Naive thymus-derived CD4-positive, alpha-beta T cell (primary cell): ENCODE measurements around the gene KRT81. TPM values are rescaled to one million over a fixed set of nuclear protein-coding genes. Genes with fewer than 3 reads are reported as not detected.

ENCODE experiments used
- ATAC-seq: fragments of 150-1000 bp; cut with Tn5 transposase; 2 replicates; pipeline ENCODE4 v1.10.0; 2021; ENCODE audit warnings: mild to moderate bottlenecking, moderate library complexity
- CTCF ChIA-PET: fragments of 350-600 bp; sonication (Branson Sonifier 250); formaldehyde crosslinking; loops from one replicate; lab custom pipeline; 2021; ENCODE audit warnings: antibody characterized with exemption; lab: Charles Lee
- POLR2A ChIA-PET: fragments of 350-600 bp; sonication (Branson Sonifier 250); formaldehyde crosslinking; loops from one replicate; lab custom pipeline; 2021; ENCODE audit warnings: antibody characterized with exemption, inconsistent platforms; lab: Charles Lee
- DNase-seq, 9 donors: peaks; one replicate each; pipeline versions ENCODE4 v3.0.0 to v3.0.0-alpha.2; 2020 to 2022; ENCODE audit warnings: mixed read lengths in 1 of 9
- H3K27ac ChIP-seq: one replicate; pipeline ENCODE4 v1.7.0; 2013; ENCODE audit warnings: mild to moderate bottlenecking, low read depth, low read length, moderate library complexity
- H3K27me3 ChIP-seq, 2 donors: one replicate each; pipeline ENCODE4 v1.7.0; 2013; ENCODE audit warnings: low read length in 2 of 2, mild to moderate bottlenecking in 2 of 2, moderate library complexity in 2 of 2; ENCODE audit not compliant: control insufficient read depth in 2 of 2, insufficient read depth in 2 of 2
- H3K36me3 ChIP-seq, 3 experiments: 1 replicate in 2 of 3; 2 replicates in 1 of 3; pipeline ENCODE4 v1.7.0; 2013; ENCODE audit warnings: low read length in 3 of 3, mild to moderate bottlenecking in 3 of 3, moderate library complexity in 1 of 3; ENCODE audit not compliant: insufficient read depth in 3 of 3, control insufficient read depth in 2 of 3
- H3K4me1 ChIP-seq, 2 donors: one replicate each; pipeline ENCODE4 v1.7.0; 2013; ENCODE audit warnings: low read length in 2 of 2, mild to moderate bottlenecking in 2 of 2, moderate library complexity in 1 of 2; ENCODE audit not compliant: control insufficient read depth in 2 of 2, insufficient read depth in 2 of 2
- H3K4me3 ChIP-seq: 2 replicates; pipeline ENCODE4 v1.7.0; 2013; ENCODE audit warnings: mild to moderate bottlenecking, low read length
- H3K9me3 ChIP-seq, 3 experiments: 1 replicate in 2 of 3; 2 replicates in 1 of 3; pipeline ENCODE4 v1.7.0; 2013; ENCODE audit warnings: low read length in 3 of 3; ENCODE audit not compliant: control insufficient read depth in 2 of 3
- H3K27ac Mint-ChIP-seq, 9 donors: one replicate each; pipeline ENCODE4 v1.8.0; 2020 to 2022; ENCODE audit warnings: mixed read lengths in 9 of 9, mild to moderate bottlenecking in 8 of 9, moderate library complexity in 5 of 9, inconsistent platforms in 2 of 9
- H3K27me3 Mint-ChIP-seq, 5 donors: one replicate each; pipeline ENCODE4 v1.8.0; 2021 to 2022; ENCODE audit warnings: mixed read lengths in 5 of 5, mild to moderate bottlenecking in 1 of 5
- H3K36me3 Mint-ChIP-seq, 5 donors: one replicate each; pipeline ENCODE4 v1.8.0; 2020 to 2022; ENCODE audit warnings: mixed read lengths in 5 of 5, mild to moderate bottlenecking in 3 of 5, inconsistent platforms in 1 of 5
- H3K4me1 Mint-ChIP-seq, 7 donors: one replicate each; pipeline ENCODE4 v1.8.0; 2020 to 2022; ENCODE audit warnings: mixed read lengths in 7 of 7, mild to moderate bottlenecking in 3 of 7, inconsistent platforms in 1 of 7
- H3K4me3 Mint-ChIP-seq, 10 donors: one replicate each; pipeline ENCODE4 v1.8.0; 2020 to 2022; ENCODE audit warnings: mild to moderate bottlenecking in 10 of 10, mixed read lengths in 10 of 10, moderate library complexity in 6 of 10, inconsistent platforms in 2 of 10
- H3K9me3 Mint-ChIP-seq, 11 donors: one replicate each; pipeline ENCODE4 v1.8.0; 2020 to 2022; ENCODE audit warnings: mixed read lengths in 11 of 11, mild to moderate bottlenecking in 4 of 11, inconsistent platforms in 1 of 11, moderate library complexity in 1 of 11
- intact Hi-C, 2 donors: fragments of 100-400 bp; cut with micrococcal nuclease; formaldehyde crosslinking; loops; one replicate each; pipeline ENCODE4 v1.15.1; 2023
- polyA plus RNA-seq, 2 donors: library from polyadenylated mRNA; unstranded; fragments of 300-500 nt; fragmentation: Illumina TruSeq; gene quantifications; one replicate each; pipeline ENCODE4 v1.2.3, GENCODE V29; 2021
- total RNA-seq, 6 experiments: library from RNA in 5 of 6; stranded (reverse) in 5 of 6; gene quantifications; 1 replicate in 5 of 6; 2 replicates in 1 of 6; pipeline ENCODE4 v1.2.3 and lab custom pipeline; 2021 to 2026

The KRT81 gene
- total and polyA plus RNA-seq, 7 experiments from 2014 or later = 0.15 to 0.21 TPM; not detected in 5

- intact Hi-C loops = loop anchor here in 1 of 2 donors (10.0 kb wide), 1 partner anchor 215 kb away; no protein-coding TSS in a partner anchor
- H3K27ac Mint-ChIP-seq = no peak overlapping the region
- ATAC-seq = no peak
- H3K4me3 Mint-ChIP-seq = no peak overlapping the region
- peaks cover 7 to 18% (median 8%) of the 10 kb centered on the region in 5 donors for H3K27me3 Mint-ChIP-seq
- DNase-seq = no peak
- ChIA-PET POLR2A (no interaction called here), CTCF (no interaction called here)
- peaks cover 10 to 31% (median 12%) of the 10 kb centered on the region in 7 donors for H3K4me1 Mint-ChIP-seq
- H3K9me3 ChIP-seq = no peaks in the 10 kb centered on the region
- H3K27ac ChIP-seq = no peak overlapping the region
- no peaks in the 10 kb centered on the region for H3K36me3 ChIP-seq
- H3K36me3 Mint-ChIP-seq = peaks cover 0 to 5% (median 0%) of the 10 kb centered on the region in 5 donors
- H3K4me3 ChIP-seq = no peak overlapping the region
- H3K4me1 ChIP-seq = peaks cover 5 to 9% of the 10 kb centered on the region in 2 donors
- no peaks in the 10 kb centered on the region for H3K27me3 ChIP-seq
- H3K9me3 Mint-ChIP-seq = no peaks in the 10 kb centered on the region
Observed at GRCh38 chr12:52239767-52240166, 51.6 kb downstream of the KRT81 start.

GRCh38 chr12:52238916-52239646, 52.3 kb downstream of the KRT81 start:
- ChIA-PET CTCF (no interaction called here), POLR2A (no interaction called here)
- intact Hi-C loops = no loop called here
- DNase-seq (no peak), ATAC-seq (no peak)
- H3K9me3 ChIP-seq = no peaks in the 10 kb centered on the region
- H3K27ac ChIP-seq = no peak overlapping the region
- peaks cover 0 to 5% (median 0%) of the 10 kb centered on the region in 5 donors for H3K36me3 Mint-ChIP-seq
- no peak overlapping the region for H3K4me3 Mint-ChIP-seq
- peaks cover 13 to 25% (median 14%) of the 10 kb centered on the region in 5 donors for H3K27me3 Mint-ChIP-seq
- no peaks in the 10 kb centered on the region for H3K9me3 Mint-ChIP-seq
- H3K4me3 ChIP-seq = no peak overlapping the region
- H3K27ac Mint-ChIP-seq = no peak overlapping the region
- no peaks in the 10 kb centered on the region for H3K27me3 ChIP-seq
- H3K4me1 ChIP-seq = peaks cover 4 to 5% of the 10 kb centered on the region in 2 donors
- no peaks in the 10 kb centered on the region for H3K36me3 ChIP-seq
- peaks cover 4 to 28% (median 7%) of the 10 kb centered on the region in 7 donors for H3K4me1 Mint-ChIP-seq

- no peak overlapping the region for H3K27ac Mint-ChIP-seq
- no peak overlapping the region for H3K4me3 Mint-ChIP-seq
- H3K4me1 Mint-ChIP-seq = peaks cover 0 to 21% (median 0%) of the 10 kb centered on the region in 7 donors
- Histone ChIP-seq H3K9me3 (no peaks in the 10 kb centered on the region), H3K27me3 (no peaks in the 10 kb centered on the region), H3K4me1 (no peaks in the 10 kb centered on the region), H3K27ac (no peak overlapping the region), H3K36me3 (no peaks in the 10 kb centered on the region), H3K4me3 (no peak overlapping the region)
- no peak for ATAC-seq
- no peaks in the 10 kb centered on the region for H3K9me3 Mint-ChIP-seq
- POLR2A ChIA-PET = no interaction called here
- CTCF ChIA-PET = no interaction called here
- intact Hi-C loops = no loop called here
- DNase-seq = no peak
- H3K36me3 Mint-ChIP-seq = peaks cover 0 to 1% (median 0%) of the 10 kb centered on the region in 5 donors
- peaks cover 16 to 31% (median 20%) of the 10 kb centered on the region in 5 donors for H3K27me3 Mint-ChIP-seq
Observed at GRCh38 chr12:52238207-52238840, 53.0 kb downstream of the KRT81 start.

- H3K9me3 Mint-ChIP-seq = peaks cover 0 to 2% (median 0%) of the 10 kb centered on the region in 11 donors
- ATAC-seq (no peak), DNase-seq (no peak)
- no peaks in the 10 kb centered on the region for H3K36me3 ChIP-seq
- H3K4me3 ChIP-seq = no peak overlapping the region
- intact Hi-C loops = no loop called here
- peaks cover 0 to 1% (median 0%) of the 10 kb centered on the region in 5 donors for H3K36me3 Mint-ChIP-seq
- no peak overlapping the region for H3K4me3 Mint-ChIP-seq
- H3K27me3 Mint-ChIP-seq = peaks cover 27 to 44% (median 34%) of the 10 kb centered on the region in 5 donors
- ChIA-PET CTCF (no interaction called here), POLR2A (no interaction called here)
- no peaks in the 10 kb centered on the region for H3K4me1 ChIP-seq
- H3K9me3 ChIP-seq = no peaks in the 10 kb centered on the region
- no peaks in the 10 kb centered on the region for H3K27me3 ChIP-seq
- H3K27ac ChIP-seq = no peak overlapping the region
- peaks cover 0 to 11% (median 0%) of the 10 kb centered on the region in 7 donors for H3K4me1 Mint-ChIP-seq
- no peak overlapping the region for H3K27ac Mint-ChIP-seq
Observed at GRCh38 chr12:52236386-52237050, 54.8 kb downstream of the KRT81 start.

Other genes with a start within 250 kb of the KRT81 start
- 100 to 1,000 TPM in 2 of 5 experiments, 1 to 10 TPM in 1, under 1 TPM in 2; 0.89 to 279 (median 7.1) TPM for gene NR4A1, start 240.1 kb downstream of the KRT81 start, total RNA-seq
- 1 to 10 TPM in 1 of 2 donors, under 1 TPM in 1; 0.28 to 1.1 TPM for gene NR4A1, start 240.1 kb downstream of the KRT81 start, polyA plus RNA-seq
- 10 to 100 TPM; 20.7 to 39.7 (median 34.3) TPM for gene ATG101, start 221.6 kb downstream of the KRT81 start, total RNA-seq
- gene ATG101, start 221.6 kb downstream of the KRT81 start, polyA plus RNA-seq = 10 to 100 TPM; 20.9 to 30.9 TPM
- gene SMIM41, start 211.8 kb downstream of the KRT81 start, total RNA-seq = under 1 TPM in 2 of 5 experiments, not detected in 3; 0.24 to 0.27 TPM
- gene SMIM41, start 211.8 kb downstream of the KRT81 start, polyA plus RNA-seq = not detected
- gene KRT80, start 99.5 kb downstream of the KRT81 start, total RNA-seq = under 1 TPM in 1 of 5 experiments, not detected in 4; 0.12 TPM
- gene KRT80, start 99.5 kb downstream of the KRT81 start, polyA plus RNA-seq = not detected
- 10 to 100 TPM in 1 of 5 experiments, not detected in 4; 36.1 TPM for gene KRT7, start 58.3 kb downstream of the KRT81 start, total RNA-seq
- not detected for gene KRT7, start 58.3 kb downstream of the KRT81 start, polyA plus RNA-seq
- 1 to 10 TPM in 1 of 5 experiments, under 1 TPM in 1, not detected in 3; 0.13 to 1.5 TPM for gene KRT86, start 16.9 kb downstream of the KRT81 start, total RNA-seq
- gene KRT86, start 16.9 kb downstream of the KRT81 start, polyA plus RNA-seq = not detected
- not detected for gene KRT83, start 29.9 kb upstream of the KRT81 start, total RNA-seq
- gene KRT83, start 29.9 kb upstream of the KRT81 start, polyA plus RNA-seq = not detected
- not detected for gene KRT85, start 75.9 kb upstream of the KRT81 start, total RNA-seq
- gene KRT85, start 75.9 kb upstream of the KRT81 start, polyA plus RNA-seq = not detected
- not detected for gene KRT84, start 94.1 kb upstream of the KRT81 start, total RNA-seq
- not detected for gene KRT84, start 94.1 kb upstream of the KRT81 start, polyA plus RNA-seq
- not detected for gene KRT82, start 114.8 kb upstream of the KRT81 start, total RNA-seq
- not detected for gene KRT82, start 114.8 kb upstream of the KRT81 start, polyA plus RNA-seq
- gene KRT75, start 142.8 kb upstream of the KRT81 start, total RNA-seq = not detected
- not detected for gene KRT75, start 142.8 kb upstream of the KRT81 start, polyA plus RNA-seq
- gene KRT6B, start 160.6 kb upstream of the KRT81 start, total RNA-seq = not detected
- not detected for gene KRT6B, start 160.6 kb upstream of the KRT81 start, polyA plus RNA-seq
- gene KRT6C, start 182.3 kb upstream of the KRT81 start, total RNA-seq = not detected
- not detected for gene KRT6C, start 182.3 kb upstream of the KRT81 start, polyA plus RNA-seq
- not detected for gene KRT6A, start 201.7 kb upstream of the KRT81 start, total RNA-seq
- not detected for gene KRT6A, start 201.7 kb upstream of the KRT81 start, polyA plus RNA-seq
- under 1 TPM in 1 of 5 experiments, not detected in 4; 0.24 TPM for gene KRT5, start 228.9 kb upstream of the KRT81 start, total RNA-seq
- not detected for gene KRT5, start 228.9 kb upstream of the KRT81 start, polyA plus RNA-seq